K562 (cell line): ENCODE data around the gene SLC5A2. TPM values are rescaled to one million over a fixed set of nuclear protein-coding genes. Genes with fewer than 3 reads are reported as not detected.

Experiments used
- ATAC-seq: fragments of 200-7000 bp; cut with Tn5 transposase; 3 replicates; pipeline ENCODE4 v1.9.1; 2020; ENCODE audit warnings: moderate library complexity
- BruUV-seq: library from RNA; stranded (reverse); fragments of 400-500 nt; replicated peaks from 2 replicates; lab custom pipeline; 2021; lab: Mats Ljungman, UMichigan
- CTCF ChIA-PET: fragments of 300-600 bp; formaldehyde crosslinking; extraction: SDS; loops from one replicate; lab custom pipeline; 2021; ENCODE audit warnings: low intra/inter-chr PET ratio; lab: Yijun Ruan, JAX
- POLR2A ChIA-PET: fragments of 300-600, 350-650 bp; sonication (Branson Sonifier 250); formaldehyde crosslinking; extraction: SDS; loops from one replicate; lab custom pipeline; 2021; ENCODE audit warnings: antibody characterized with exemption, inconsistent platforms; lab: Yijun Ruan, JAX
- DNase-seq, 4 experiments: peaks; one replicate each; pipeline versions ENCODE4 v3.0.0 to v3.0.0-alpha.2; 2011 to 2018; ENCODE audit warnings: low spot score in 3 of 4, mixed read lengths in 3 of 4; ENCODE audit errors: extremely low read depth in 1 of 4
- FAIRE-seq: peaks from 2 replicates; lab custom pipeline; 2011; peaks lifted over from hg19 to GRCh38; lab: Jason Lieb, UNC
- H2AFZ ChIP-seq: 2 replicates; pipeline ENCODE4 v1.6.0; 2011; ENCODE audit warnings: low read depth, low read length, control low read depth, inconsistent platforms
- H3K27ac ChIP-seq: fragments of 200-600 bp; 3 replicates; pipeline ENCODE4 v1.8.0; 2011; ENCODE audit warnings: low read depth, mild to moderate bottlenecking, control low read depth, inconsistent platforms, low read length, moderate library complexity, mixed read lengths; ENCODE audit errors: extremely low read depth
- H3K27me3 ChIP-seq, 2 experiments: fragments of 300-600 bp in 1 of 2; 2 replicates in 1 of 2; 3 replicates in 1 of 2; pipeline versions ENCODE4 v1.6.0 to v1.8.0; 2011; ENCODE audit warnings: inconsistent platforms in 2 of 2, low read length in 2 of 2, mild to moderate bottlenecking in 1 of 2, mixed read lengths in 1 of 2, moderate library complexity in 1 of 2; ENCODE audit not compliant: control insufficient read depth in 2 of 2, insufficient read depth in 2 of 2
- H3K36me3 ChIP-seq: fragments of 300-600 bp; 3 replicates; pipeline ENCODE4 v1.8.0; 2011; ENCODE audit warnings: mild to moderate bottlenecking, low read length, inconsistent platforms; ENCODE audit not compliant: control insufficient read depth, insufficient read depth
- H3K4me1 ChIP-seq, 2 experiments: fragments of 200-600 bp in 1 of 2; replicated peaks in 1 of 2; 2 replicates in 1 of 2; 3 replicates in 1 of 2; pipeline versions ENCODE4 v1.5.1 to v1.8.0; 2011; ENCODE audit warnings: inconsistent platforms in 2 of 2, low read length in 2 of 2, mild to moderate bottlenecking in 1 of 2, mixed read lengths in 1 of 2, moderate library complexity in 1 of 2; ENCODE audit not compliant: control insufficient read depth in 2 of 2, insufficient read depth in 2 of 2
- H3K4me2 ChIP-seq: 2 replicates; pipeline ENCODE4 v1.6.1; 2011; ENCODE audit warnings: low read length, control low read depth, inconsistent platforms, mixed read lengths; ENCODE audit not compliant: insufficient read depth
- H3K4me3 ChIP-seq: fragments of 200-600 bp; sonication (generic), shearing (Covaris generic); 2 replicates; pipeline ENCODE4 v1.5.1; 2016; ENCODE audit warnings: control low read depth, inconsistent platforms
- H3K79me2 ChIP-seq: fragments of 200-600 bp; 3 replicates; pipeline ENCODE4 v1.8.0; 2011; ENCODE audit warnings: low read length, inconsistent platforms; ENCODE audit not compliant: control insufficient read depth, insufficient read depth
- H3K9ac ChIP-seq, 2 experiments: 2 replicates each; pipeline versions ENCODE4 v1.6.0 to v1.6.1; 2011; ENCODE audit warnings: low read depth in 2 of 2, low read length in 2 of 2, control low read depth in 1 of 2, inconsistent platforms in 1 of 2, mild to moderate bottlenecking in 1 of 2, mixed read lengths in 1 of 2; ENCODE audit not compliant: insufficient read depth in 1 of 2
- H3K9me1 ChIP-seq: one replicate; pipeline ENCODE4 v1.6.0; 2011; ENCODE audit warnings: inconsistent platforms, mild to moderate bottlenecking, low read length, moderate library complexity; ENCODE audit not compliant: control insufficient read depth, insufficient read depth
- H3K9me3 ChIP-seq: replicated peaks from 2 replicates; pipeline ENCODE4 v1.5.1; 2011; ENCODE audit warnings: low read depth, low read length, inconsistent platforms; ENCODE audit not compliant: control insufficient read depth, insufficient read depth
- H4K20me1 ChIP-seq: replicated peaks from 2 replicates; pipeline ENCODE4 v1.6.1; 2011; ENCODE audit warnings: low read length, inconsistent platforms, mixed read lengths; ENCODE audit not compliant: control insufficient read depth, insufficient read depth
- CBX1 ChIP-seq: sonication (generic); IDR thresholded peaks from 2 replicates; pipeline ENCODE4 v1.6.1; 2016; ENCODE audit warnings: antibody characterized with exemption, low read depth, mild to moderate bottlenecking
- CCNT2 ChIP-seq: IDR thresholded peaks from 2 replicates; pipeline ENCODE4 v1.6.1; 2011; ENCODE audit warnings: borderline replicate concordance, low read depth, mild to moderate bottlenecking, moderate library complexity, mixed read lengths, low read length; ENCODE audit not compliant: insufficient read length; ENCODE audit errors: extremely low read depth
- ELF2 ChIP-seq: fragments of 250-450 bp; sonication (Bioruptor Pico); IDR thresholded peaks from 2 replicates; pipeline ENCODE4 v1.5.0; 2021; ENCODE audit warnings: mild to moderate bottlenecking
- MYC ChIP-seq, 2 experiments: fragments of 250-450 bp in 1 of 2; sonication (Bioruptor Pico) in 1 of 2; IDR thresholded peaks; 2 replicates each; pipeline versions ENCODE4 v1.5.1 to v1.6.1; 2012 to 2021; ENCODE audit warnings: low read depth in 2 of 2, borderline replicate concordance in 1 of 2, improper control_type of control experiment in 1 of 2, low read length in 1 of 2, mild to moderate bottlenecking in 1 of 2, moderate library complexity in 1 of 2
- NFE2 ChIP-seq: IDR thresholded peaks from 2 replicates; pipeline ENCODE4 v1.6.1; 2014; ENCODE audit warnings: antibody characterized with exemption, low read depth
- PTRF ChIP-seq: fragments of 450-650 bp; IDR thresholded peaks from 2 replicates; pipeline ENCODE4 v1.6.1; 2016; ENCODE audit warnings: mild to moderate bottlenecking, missing genetic modification characterization, missing compliant biosample characterization
- TBP ChIP-seq: optimal IDR thresholded peaks from 2 replicates; pipeline ENCODE3; 2011; ENCODE audit warnings: low read depth, low read length, improper control_type of control experiment
- TFAM ChIP-seq: fragments of 250-450 bp; sonication (Bioruptor Pico); conservative IDR thresholded peaks from 2 replicates; pipeline ENCODE4 v1.5.0; 2021; ENCODE audit warnings: mild to moderate bottlenecking, moderate library complexity
- THRA ChIP-seq: fragments of 450-650 bp; IDR thresholded peaks from 2 replicates; pipeline ENCODE4 v1.6.1; 2017; ENCODE audit warnings: mild to moderate bottlenecking, moderate library complexity
- USF1 ChIP-seq: sonication (generic); formaldehyde crosslinking; IDR thresholded peaks from 2 replicates; pipeline ENCODE4 v1.9.0; 2022; ENCODE audit warnings: mild to moderate bottlenecking, missing genetic modification reagents
- ZNF133 ChIP-seq: fragments of 250-450 bp; sonication (Bioruptor Pico); IDR thresholded peaks from 2 replicates; pipeline ENCODE4 v1.4.0; 2020; ENCODE audit warnings: mild to moderate bottlenecking
- ZNF431 ChIP-seq: sonication (generic); formaldehyde crosslinking; IDR thresholded peaks from 2 replicates; pipeline ENCODE4 v1.8.0; 2022; ENCODE audit warnings: mild to moderate bottlenecking, missing genetic modification reagents
- WGBS: fragments of 100-300 bp; shearing (Covaris generic); methylation state at CpG from one replicate; pipeline ENCODE4 v1.1.6; 2016; ENCODE audit warnings: low coverage, mixed read lengths; ENCODE audit not compliant: insufficient coverage; ENCODE audit errors: missing lambda C conversion rate; 5-methylcytosine and 5-hydroxymethylcytosine counted together
- in situ Hi-C: fragments of 300-500 bp; cut with MboI; formaldehyde crosslinking; loops from 4 replicates; pipeline ENCODE4 v1.15.0; 2018; ENCODE audit warnings: inconsistent platforms, mixed read lengths
- intact Hi-C: fragments of 100-400 bp; cut with micrococcal nuclease; formaldehyde crosslinking; loops from 2 replicates; pipeline ENCODE4 v1.14.2; 2022
- polyA plus RNA-seq, 8 experiments: library from polyadenylated mRNA; depleted of rRNA in 4 of 8; stranded (reverse) in 5 of 8; unstranded in 3 of 8; fragments of >200 nt; fragmentation: Nextera tagmentation in 2 of 8; fragmentation: Illumina TruSeq in 1 of 8; extraction: Ambion mirVana in 2 of 8; extraction: Trizol in 1 of 8; gene quantifications; 2 replicates each; pipeline versions ENCODE4 v1.2.1 to v1.2.3, GENCODE V29; 2011 to 2014; ENCODE audit warnings: inconsistent platforms in 1 of 8, missing spikeins in 1 of 8
- total RNA-seq, 7 experiments: library from RNA; depleted of rRNA in 6 of 7; stranded (reverse); fragments of >200 nt in 6 of 7; fragmentation: Illumina TruSeq in 2 of 7; extraction: Trizol in 2 of 7; gene quantifications; 2 replicates each; pipeline versions ENCODE4 v1.2.1 to v1.2.3, GENCODE V29; 2011 to 2021; ENCODE audit warnings: low replicate concordance in 1 of 7

Gene SLC5A2
- total and polyA plus RNA-seq, 9 of the 15 experiments (the other 6 are each of a cell fraction or from before 2014, with no cell fraction given): 0.07 to 2.7 (median 2.2) TPM; not detected in 6

GRCh38 chr16:31513884-31514283 is 31.0 kb downstream of the SLC5A2 start:
- Histone ChIP-seq H3K27me3 (no peaks in the 10 kb centered on the region), H4K20me1 (no peaks in the 10 kb centered on the region), H3K9me1 (no peaks in the 10 kb centered on the region), H3K4me3 (no peak overlapping the region), H3K4me2 (no peak overlapping the region), H2AFZ (no peak overlapping the region), H3K27ac (no peak overlapping the region), H3K36me3 (no peaks in the 10 kb centered on the region; the same call in 2 of the 3 replicates), H3K79me2 (peaks cover 11% of the 10 kb centered on the region), H3K9ac (no peak overlapping the region), H3K4me1 (peaks cover 7 to 8% of the 10 kb centered on the region in 2 experiments; a peak in 3 of 5 replicates), H3K9me3 (peaks cover 5% of the 10 kb centered on the region; the same call in 1 of the 2 replicates)
- TF ChIP-seq THRA (no peak), ELF2 (no peak), ZNF133 (CRISPR knock-in tag) (no peak)
- intact Hi-C loops: no loop called here
- ChIA-PET POLR2A (interaction anchor here (0.6 kb wide), 1 partner anchor 9 kb away, joined by 4 read pairs; no protein-coding TSS in a partner anchor), CTCF (no interaction called here)
- in situ Hi-C loops: no loop called here
- ATAC-seq (no peak), DNase-seq (no peak), FAIRE-seq (no peak)
- no TSS peak for BruUV-seq

- Histone ChIP-seq H3K9me3 (no peaks in the 10 kb centered on the region), H3K36me3 (no peaks in the 10 kb centered on the region), H3K27ac (no peak overlapping the region), H3K27me3 (no peaks in the 10 kb centered on the region), H3K9me1 (no peaks in the 10 kb centered on the region), H3K4me2 (no peak overlapping the region), H2AFZ (no peak overlapping the region), H4K20me1 (no peaks in the 10 kb centered on the region), H3K4me1 (peaks cover 0 to 11% of the 10 kb centered on the region in 2 experiments; a peak in 2 of 5 replicates), H3K79me2 (no peaks in the 10 kb centered on the region), H3K4me3 (no peak overlapping the region), H3K9ac (no peak overlapping the region)
- no peak for ATAC-seq
- no peak for DNase-seq
- no TSS peak for BruUV-seq
- intact Hi-C loops: no loop called here
- WGBS: 55% methylated on average over 4 of the region's 4 CpGs
- FAIRE-seq: no peak
- CTCF ChIA-PET: no interaction called here
- in situ Hi-C loops: no loop called here
- POLR2A ChIA-PET: no interaction called here
- TF ChIP-seq NFE2 (no peak), USF1 (CRISPR knock-in tag) (no peak), CBX1 (no peak), PTRF (tag) (no peak), ZNF431 (CRISPR knock-in tag) (no peak), MYC (IDR thresholded peaks at IDR 0.05; ENCODE audit: low read depth, low read length) (no peak), MYC (CRISPR knock-in tag; IDR thresholded peaks at IDR 0.05; ENCODE audit: borderline replicate concordance, low read depth) (no peak), CCNT2 (no peak), TBP (no peak), TFAM (no peak)
Measured at GRCh38 chr16:31517800-31518402, 35.0 kb downstream of the SLC5A2 start.
